Stimulated activated CD4-positive, alpha-beta T cell treated with anti-CD3 and anti-CD28 coated beads, Interleukin-12 subunit alpha, Interleukin-12 subunit beta, amount 100 ng/mL, for 24 hours (primary cell): Measurements from ENCODE around the gene SLC9A4.

ENCODE experiments used
- DNase-seq, 2 experiments: peaks; one replicate each; pipeline ENCODE4 v3.0.0-alpha.2; 2020; ENCODE audit warnings: low read depth in 2 of 2

SLC9A4 gene

GRCh38 chr2:102473020-102473419 lies at the start of gene SLC9A4:
Gene SLC9A4 (plus strand): TSS chr2:102473226. CDS start chr2:102473760, 534 bp downstream.
- peak; percentile 13 to 55 for DNase-seq

- DNase-seq = no peak
Measured at GRCh38 chr2:102423368-102423767, 49.7 kb upstream of the SLC9A4 start.

- DNase-seq = no peak
Measured at GRCh38 chr2:102424754-102425153, 48.3 kb upstream of the SLC9A4 start.

DNA sequence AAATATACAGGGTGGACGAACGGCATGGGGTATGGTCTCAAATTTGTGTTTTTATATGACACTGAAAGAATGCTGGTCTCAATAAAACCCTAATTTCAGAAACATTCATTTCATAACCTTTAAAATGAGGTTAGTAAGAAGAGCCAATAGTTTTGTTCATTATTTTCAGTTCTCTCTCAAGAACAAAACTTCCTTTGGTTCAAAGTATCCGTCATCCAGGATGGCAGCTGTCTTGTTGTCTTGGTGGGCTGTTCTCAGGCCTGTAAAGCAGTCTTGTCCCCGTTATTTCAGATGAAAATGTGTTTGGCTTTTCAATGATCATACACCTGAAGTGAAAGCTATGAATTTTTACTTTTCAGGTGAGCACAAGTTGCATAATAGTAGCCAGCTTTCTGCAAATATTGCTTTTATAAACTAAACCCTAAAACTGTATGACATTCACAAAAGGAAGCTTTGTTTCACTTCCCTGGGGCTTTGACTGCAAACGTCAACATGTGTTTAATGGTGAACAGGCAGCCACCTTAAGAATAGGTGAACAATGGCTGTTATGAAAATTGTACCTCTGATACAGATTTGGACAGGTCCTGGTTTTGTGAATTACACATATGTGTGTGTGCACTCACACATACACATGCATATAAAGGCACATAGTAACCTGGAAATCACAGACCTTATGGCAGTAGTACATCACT lies 47.4 kb upstream of the SLC9A4 start:
- DNase-seq = no peak

- no peak for DNase-seq
Measured at GRCh38 chr2:102427249-102427648, 45.8 kb upstream of the SLC9A4 start.

GRCh38 chr2:102428573-102428972 lies 44.5 kb upstream of the SLC9A4 start:
- DNase-seq = no peak

- DNase-seq = no peak
Measured at GRCh38 chr2:102432386-102432785, 40.6 kb upstream of the SLC9A4 start.

DNA sequence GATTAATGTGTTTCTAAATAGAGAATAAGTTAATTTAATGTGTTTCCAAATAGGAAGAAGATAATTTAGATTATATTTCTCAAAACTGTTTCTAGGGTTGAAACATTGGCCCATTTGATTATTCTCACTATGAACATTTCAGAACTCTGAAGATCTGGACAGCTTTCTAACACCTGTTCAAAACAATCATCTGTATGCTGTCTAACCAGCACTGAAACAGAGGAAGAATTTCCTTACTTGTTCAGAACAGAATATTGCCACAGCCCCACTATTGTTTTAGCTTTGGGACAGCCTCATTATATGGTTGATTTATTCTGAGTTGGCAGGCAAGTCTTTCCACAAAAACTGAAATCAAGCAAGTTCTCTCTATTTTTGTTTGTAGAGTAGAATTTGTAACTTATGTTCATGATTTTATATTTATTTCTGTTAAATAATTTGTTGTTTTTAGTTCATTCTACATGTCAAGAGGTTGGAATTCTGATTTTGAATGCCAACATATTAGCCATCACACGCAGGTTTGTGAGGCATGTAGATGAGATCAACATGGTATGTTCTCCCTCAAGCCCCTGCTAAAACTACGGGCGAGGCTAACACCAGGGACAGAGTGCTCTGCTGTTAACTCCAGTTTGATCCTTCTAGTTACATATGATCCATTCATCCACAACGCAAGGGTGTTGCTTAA lies 38.9 kb upstream of the SLC9A4 start:
- DNase-seq = no peak

- no peak for DNase-seq
Measured at GRCh38 chr2:102434655-102435381, 38.2 kb upstream of the SLC9A4 start.

GRCh38 chr2:102435741-102436140 lies 37.3 kb upstream of the SLC9A4 start:
- DNase-seq = no peak

GRCh38 chr2:102436323-102436722 lies 36.7 kb upstream of the SLC9A4 start:
- DNase-seq = peak in 1 of 2 experiments; percentile 26

GRCh38 chr2:102437122-102437521 lies 35.9 kb upstream of the SLC9A4 start:
- DNase-seq = no peak

GRCh38 chr2:102438111-102438510 lies 34.9 kb upstream of the SLC9A4 start:
- DNase-seq = no peak

GRCh38 chr2:102438578-102438977 lies 34.4 kb upstream of the SLC9A4 start:
- DNase-seq = no peak

DNA sequence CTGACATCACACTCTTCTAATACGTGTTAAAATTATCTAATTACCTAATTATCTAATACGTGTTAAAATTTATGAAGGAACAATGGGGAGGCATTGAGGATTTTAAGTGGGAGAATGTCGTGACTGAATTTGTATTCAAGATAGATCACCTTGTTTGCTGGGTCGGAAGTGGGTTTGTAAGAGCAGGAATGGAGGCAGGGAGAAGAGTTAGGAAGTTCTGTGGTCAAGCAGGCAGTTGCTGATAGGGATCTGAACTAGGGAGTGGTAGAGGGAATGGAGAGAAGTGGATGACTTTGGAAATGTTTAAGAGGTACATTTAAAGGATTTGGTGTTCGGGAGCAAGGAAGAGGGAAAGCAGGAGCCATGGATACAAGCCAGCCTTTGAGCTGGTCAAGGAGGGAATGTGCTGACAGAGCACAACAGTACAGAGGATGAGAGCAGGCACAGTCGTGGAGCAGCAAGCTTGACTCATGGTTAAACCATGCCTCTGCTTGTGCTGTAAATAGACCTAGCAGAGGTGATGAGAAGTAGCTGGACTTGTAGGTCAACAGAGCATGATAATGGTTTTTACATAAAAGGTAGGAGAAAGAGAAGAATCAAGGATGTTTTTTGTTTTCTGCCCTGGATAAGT lies 33.8 kb upstream of the SLC9A4 start:
- DNase-seq = no peak

GRCh38 chr2:102442967-102443828 lies 29.8 kb upstream of the SLC9A4 start:
- DNase-seq = peak; percentile 21 to 24

- DNase-seq = no peak
Measured at GRCh38 chr2:102444233-102444632, 28.8 kb upstream of the SLC9A4 start.

GRCh38 chr2:102446936-102447335 lies 26.1 kb upstream of the SLC9A4 start:
- no peak for DNase-seq

DNA sequence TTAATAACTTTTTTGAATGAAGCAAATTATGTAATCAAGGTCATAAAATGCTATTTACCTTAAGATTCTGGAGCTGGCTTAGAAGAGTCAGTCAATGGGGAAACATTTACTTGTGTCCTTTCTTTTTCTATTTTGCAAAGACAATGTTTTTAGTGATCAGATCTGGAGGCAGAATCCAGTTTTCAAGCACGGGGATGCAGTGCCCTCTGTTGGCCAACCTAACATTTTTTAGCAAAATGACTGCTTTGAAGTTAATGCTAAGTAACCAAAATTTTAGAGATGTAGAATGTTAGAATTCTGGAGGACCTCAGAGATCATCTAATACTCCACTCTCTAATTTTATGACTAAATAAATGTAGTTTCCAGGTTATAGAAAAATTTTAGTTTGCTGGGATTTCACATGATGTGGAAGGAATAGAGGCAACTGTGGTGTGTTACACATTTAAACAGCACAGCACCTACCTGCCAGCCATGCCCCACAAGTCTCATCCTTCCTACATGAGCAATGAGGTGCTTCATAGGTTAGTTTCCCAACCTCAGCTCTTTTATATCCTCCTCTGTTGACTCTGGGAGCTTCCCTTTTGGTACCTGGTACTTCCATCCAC lies 23.6 kb upstream of the SLC9A4 start:
- peak; percentile 39 to 69 for DNase-seq

DNA sequence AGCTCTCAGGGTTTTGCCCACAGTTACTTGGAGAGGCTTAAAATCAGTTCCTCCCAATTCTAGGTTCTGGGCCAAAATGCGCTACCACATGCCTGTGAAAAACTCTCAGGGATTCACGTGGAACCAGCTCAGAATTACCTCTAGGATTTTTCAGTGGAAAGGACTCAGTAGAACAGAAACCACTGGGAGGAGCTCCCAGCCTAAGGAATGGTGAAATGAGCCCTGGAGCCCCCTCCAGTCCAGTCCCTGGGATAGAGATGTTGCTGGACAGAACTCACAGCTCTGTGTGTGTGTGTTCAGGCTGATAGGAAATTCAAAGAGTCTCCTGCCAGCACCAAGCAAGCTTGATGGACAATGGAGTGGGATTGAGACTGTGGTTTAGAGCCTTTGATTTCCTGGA lies 21.1 kb upstream of the SLC9A4 start:
- DNase-seq = no peak

DNA sequence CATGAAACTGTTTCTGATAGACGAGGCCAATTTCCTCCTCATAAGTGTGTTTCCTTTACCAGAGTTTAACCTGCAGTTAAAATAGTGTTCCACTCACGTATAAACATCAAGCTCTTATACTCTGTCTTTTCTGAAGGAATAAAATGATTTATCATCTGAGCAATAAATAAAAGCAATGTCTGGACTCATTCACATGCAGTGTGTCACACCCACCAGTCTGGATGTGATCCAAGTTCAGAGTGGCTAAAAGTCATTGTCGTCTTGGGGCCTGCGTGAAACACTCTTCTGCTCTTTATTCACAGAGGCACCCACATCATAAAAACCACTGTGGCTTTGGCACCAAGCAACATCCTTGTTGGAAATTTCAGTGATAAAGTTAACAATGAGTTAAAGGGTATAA lies 19.5 kb upstream of the SLC9A4 start:
- no peak for DNase-seq
